CD14-positive monocyte (primary cell): Measurements from ENCODE around the gene KLK10. TPM values are rescaled to one million over a fixed set of nuclear protein-coding genes. Genes with fewer than 3 reads are reported as not detected.

ENCODE experiments used
- DNase-seq, 3 donors: peaks; one replicate each; pipeline ENCODE4 v3.0.0-alpha.2; 2011 to 2022
- H2AFZ ChIP-seq: 2 replicates; pipeline ENCODE4 v1.6.0; 2012; ENCODE audit warnings: mild to moderate bottlenecking, low read depth, low read length, inconsistent platforms; ENCODE audit not compliant: insufficient read depth, poor library complexity, severe bottlenecking
- H3K27ac ChIP-seq, 2 donors: 1 replicate in 1 of 2; 2 replicates in 1 of 2; pipeline ENCODE4 v1.5.1; 2012 to 2013; ENCODE audit warnings: low read length in 2 of 2, control low read depth in 1 of 2, inconsistent platforms in 1 of 2, low read depth in 1 of 2, mild to moderate bottlenecking in 1 of 2
- H3K27me3 ChIP-seq, 2 donors: one replicate each; pipeline versions ENCODE4 v1.6.0 to v1.6.1; 2011 to 2013; ENCODE audit warnings: low read length in 2 of 2; ENCODE audit not compliant: control insufficient read depth in 2 of 2, insufficient read depth in 2 of 2
- H3K36me3 ChIP-seq, 2 donors: replicated peaks in 1 of 2; 1 replicate in 1 of 2; 2 replicates in 1 of 2; pipeline versions ENCODE4 v1.5.1 to v1.6.1; 2012 to 2013; ENCODE audit warnings: low read length in 2 of 2, control low read depth in 1 of 2, inconsistent platforms in 1 of 2, mild to moderate bottlenecking in 1 of 2; ENCODE audit not compliant: insufficient read depth in 2 of 2, control insufficient read depth in 1 of 2
- H3K4me1 ChIP-seq, 2 donors: 1 replicate in 1 of 2; 2 replicates in 1 of 2; pipeline versions ENCODE4 v1.5.1 to v1.6.1; 2012 to 2013; ENCODE audit warnings: low read length in 2 of 2, control low read depth in 1 of 2, inconsistent platforms in 1 of 2, mild to moderate bottlenecking in 1 of 2, moderate library complexity in 1 of 2; ENCODE audit not compliant: insufficient read depth in 2 of 2, control insufficient read depth in 1 of 2
- H3K4me2 ChIP-seq: replicated peaks from 2 replicates; pipeline ENCODE3; 2012; ENCODE audit warnings: low read length, moderate library complexity, mild to moderate bottlenecking; ENCODE audit not compliant: poor library complexity, severe bottlenecking; ENCODE audit errors: extremely low read depth
- H3K4me3 ChIP-seq, 3 experiments: fragments of 200-600 bp in 1 of 3; sonication (generic) in 1 of 3; replicated peaks in 1 of 3; 1 replicate in 2 of 3; 2 replicates in 1 of 3; pipeline ENCODE4 v1.5.1; 2011 to 2013; ENCODE audit warnings: low read length in 3 of 3, mild to moderate bottlenecking in 3 of 3, control low read depth in 2 of 3, low read depth in 2 of 3, inconsistent platforms in 1 of 3, moderate library complexity in 1 of 3
- H3K79me2 ChIP-seq: 2 replicates; pipeline ENCODE4 v1.6.0; 2012; ENCODE audit warnings: mild to moderate bottlenecking, control low read depth, inconsistent platforms, low read length, moderate library complexity; ENCODE audit not compliant: insufficient read depth
- H3K9ac ChIP-seq: 2 replicates; pipeline ENCODE4 v1.6.0; 2017; ENCODE audit warnings: low read length, mild to moderate bottlenecking; ENCODE audit not compliant: insufficient read depth, poor library complexity, severe bottlenecking
- H3K9me3 ChIP-seq, 2 donors: replicated peaks in 1 of 2; 1 replicate in 1 of 2; 2 replicates in 1 of 2; pipeline versions ENCODE4 v1.5.1 to v1.6.1; 2012 to 2013; ENCODE audit warnings: low read length in 2 of 2, control low read depth in 1 of 2; ENCODE audit not compliant: control insufficient read depth in 1 of 2, insufficient read depth in 1 of 2
- H4K20me1 ChIP-seq: 2 replicates; pipeline ENCODE4 v1.6.0; 2012; ENCODE audit warnings: mild to moderate bottlenecking, low read length, control low read depth, moderate library complexity; ENCODE audit not compliant: insufficient read depth
- H3K27ac Mint-ChIP-seq, 7 donors: one replicate each; pipeline ENCODE4 v1.8.0; 2020; ENCODE audit warnings: mild to moderate bottlenecking in 7 of 7, mixed read lengths in 7 of 7, moderate library complexity in 6 of 7, inconsistent platforms in 2 of 7
- H3K27me3 Mint-ChIP-seq, 3 donors: one replicate each; pipeline ENCODE4 v1.8.0; 2021 to 2022; ENCODE audit warnings: low read depth in 3 of 3, mild to moderate bottlenecking in 3 of 3, mixed read lengths in 3 of 3, moderate library complexity in 3 of 3, inconsistent platforms in 1 of 3
- H3K36me3 Mint-ChIP-seq, 2 donors: one replicate each; pipeline ENCODE4 v1.8.0; 2020; ENCODE audit warnings: mixed read lengths in 2 of 2, inconsistent platforms in 1 of 2, mild to moderate bottlenecking in 1 of 2
- H3K4me1 Mint-ChIP-seq: one replicate; pipeline ENCODE4 v1.8.0; 2020; ENCODE audit warnings: mild to moderate bottlenecking, mixed read lengths
- H3K4me3 Mint-ChIP-seq, 2 donors: one replicate each; pipeline ENCODE4 v1.8.0; 2020; ENCODE audit warnings: mild to moderate bottlenecking in 2 of 2, mixed read lengths in 2 of 2, moderate library complexity in 1 of 2
- H3K9me3 Mint-ChIP-seq, 7 donors: one replicate each; pipeline ENCODE4 v1.8.0; 2020 to 2022; ENCODE audit warnings: mixed read lengths in 7 of 7, mild to moderate bottlenecking in 6 of 7, moderate library complexity in 6 of 7, inconsistent platforms in 2 of 7
- CTCF ChIP-seq: fragments of 200-600 bp; IDR thresholded peaks from one replicate; pipeline ENCODE4 v1.8.0; 2022; ENCODE audit warnings: antibody characterized with exemption, mild to moderate bottlenecking
- WGBS: methylation state at CpG from one replicate; pipeline ENCODE4 v1.1.5; 2013; ENCODE audit warnings: missing lambda C conversion rate; ENCODE audit not compliant: insufficient coverage; 5-methylcytosine and 5-hydroxymethylcytosine counted together
- intact Hi-C, 2 donors: fragments of 100-400 bp; cut with micrococcal nuclease; formaldehyde crosslinking; loops; one replicate each; pipeline versions ENCODE4 v1.15.0 to v1.15.1; 2023
- polyA plus RNA-seq, 3 donors: library from polyadenylated mRNA; depleted of rRNA in 1 of 3; unstranded in 2 of 3; stranded (reverse) in 1 of 3; fragments of 300-500 nt in 2 of 3; fragments of >200 nt in 1 of 3; fragmentation: Illumina TruSeq in 2 of 3; gene quantifications; 1 replicate in 2 of 3; 2 replicates in 1 of 3; pipeline ENCODE4 v1.2.3, GENCODE V29; 2012 to 2021

KLK10 gene
- polyA plus RNA-seq, 3 donors: not detected

DNA sequence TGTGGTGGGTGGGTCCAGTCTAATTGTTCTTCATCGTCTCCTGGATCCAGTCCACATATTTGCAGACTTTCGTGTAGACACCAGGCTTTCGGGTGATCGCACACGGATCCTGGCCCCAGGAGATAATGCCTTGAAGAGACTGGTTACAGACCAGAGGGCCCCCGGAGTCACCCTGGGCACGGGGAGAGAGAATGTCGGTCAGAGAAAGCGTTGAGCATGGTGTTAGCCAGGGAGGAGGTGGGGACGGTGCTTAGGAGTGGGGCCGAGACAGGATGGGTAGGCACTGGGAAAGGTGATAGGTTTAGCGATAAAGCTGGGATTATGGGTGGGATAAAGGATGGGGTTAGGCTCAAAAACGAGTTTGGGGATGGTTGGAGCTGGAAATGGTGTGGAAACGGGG lies 3.0 kb upstream of the KLK10 start:
- TF ChIP-seq CTCF: no peak
- peaks cover 6 to 17% (median 14%) of the 10 kb centered on the region in 7 donors for H3K9me3 Mint-ChIP-seq
- intact Hi-C loops: loop anchor here in 1 of 2 donors (5.0 kb wide), 1 partner anchor 145 kb away; no protein-coding TSS in a partner anchor
- H3K36me3 ChIP-seq: no peaks in the 10 kb centered on the region
- no peak overlapping the region for H3K27ac ChIP-seq
- H3K4me3 ChIP-seq: no peak overlapping the region
- no peak overlapping the region for H2AFZ ChIP-seq
- no peaks in the 10 kb centered on the region for H3K79me2 ChIP-seq
- WGBS: 74% methylated on average over 14 of the region's 14 CpGs
- H3K4me3 Mint-ChIP-seq: no peak overlapping the region
- H3K9ac ChIP-seq: no peak overlapping the region
- no peak overlapping the region for H3K4me2 ChIP-seq
- no peak overlapping the region for H3K27ac Mint-ChIP-seq
- H3K9me3 ChIP-seq: peaks cover 0 to 12% of the 10 kb centered on the region in 2 donors
- H3K27me3 Mint-ChIP-seq: peaks cover 48 to 74% (median 50%) of the 10 kb centered on the region in 3 donors
- no peaks in the 10 kb centered on the region for H4K20me1 ChIP-seq
- H3K4me1 ChIP-seq: peaks cover 19 to 21% of the 10 kb centered on the region in 2 donors
- H3K27me3 ChIP-seq: peaks cover 9 to 35% of the 10 kb centered on the region in 2 donors
- DNase-seq: no peak
- peaks cover 25% of the 10 kb centered on the region for H3K4me1 Mint-ChIP-seq
- H3K36me3 Mint-ChIP-seq: peaks cover 0 to 7% of the 10 kb centered on the region in 2 donors

DNA sequence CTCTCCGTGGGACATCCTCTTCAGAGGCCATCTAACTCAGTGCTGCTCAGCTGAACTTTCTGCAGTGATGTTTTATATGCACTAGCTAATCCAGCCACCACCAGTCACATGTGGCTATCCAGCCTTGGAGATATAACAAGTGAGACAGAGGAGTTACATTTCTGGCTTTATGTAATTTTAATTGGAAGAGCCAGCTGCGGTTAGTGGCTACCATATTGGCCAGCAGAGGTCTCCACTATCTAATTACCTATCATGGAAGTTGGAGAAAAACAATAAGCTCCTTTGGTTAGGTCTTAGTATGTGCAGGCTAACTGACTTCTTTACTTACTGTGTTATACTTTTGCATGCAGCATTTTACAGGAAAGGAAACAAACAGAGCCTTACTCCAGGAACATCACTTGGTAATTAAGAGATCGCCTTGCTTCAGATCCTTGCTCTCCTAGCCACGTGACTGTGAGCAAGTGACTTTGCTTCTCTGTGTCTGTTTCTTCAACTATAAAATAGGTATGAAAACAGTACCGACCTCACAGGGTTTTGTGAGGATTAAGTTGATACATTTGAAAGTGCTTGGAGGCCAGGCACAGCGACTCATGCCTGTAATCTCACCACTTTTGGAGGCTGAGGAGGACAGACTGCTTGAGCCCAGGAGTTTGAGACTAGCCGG lies 1.6 kb upstream of the KLK10 start:
- Histone ChIP-seq H3K9me3 (peaks cover 0 to 23% of the 10 kb centered on the region in 2 donors), H2AFZ (peak overlapping the region; percentile 41), H3K27ac (no peak overlapping the region), H3K9ac (no peak overlapping the region), H3K79me2 (no peaks in the 10 kb centered on the region), H3K4me1 (peaks cover 24 to 26% of the 10 kb centered on the region in 2 donors), H3K27me3 (peaks cover 17 to 48% of the 10 kb centered on the region in 2 donors), H3K36me3 (no peaks in the 10 kb centered on the region), H4K20me1 (no peaks in the 10 kb centered on the region), H3K4me2 (no peak overlapping the region), H3K4me3 (no peak overlapping the region)
- Mint-ChIP-seq H3K9me3 (peaks cover 6 to 23% (median 17%) of the 10 kb centered on the region in 7 donors), H3K4me3 (no peak overlapping the region), H3K4me1 (peaks cover 34% of the 10 kb centered on the region), H3K36me3 (peaks cover 0 to 12% of the 10 kb centered on the region in 2 donors), H3K27ac (no peak overlapping the region), H3K27me3 (peaks cover 56 to 79% (median 62%) of the 10 kb centered on the region in 3 donors)
- 73% methylated on average over 3 of the region's 7 CpGs for WGBS
- TF ChIP-seq CTCF: peak; percentile 63
- DNase-seq: peak; percentile 12 to 40 (median 21)
- intact Hi-C loops: loop anchor here in 1 of 2 donors (5.0 kb wide), 1 partner anchor 146 kb away; no protein-coding TSS in a partner anchor
